ENCODE data around the gene ARMCX6.

Gene ARMCX6

DNA sequence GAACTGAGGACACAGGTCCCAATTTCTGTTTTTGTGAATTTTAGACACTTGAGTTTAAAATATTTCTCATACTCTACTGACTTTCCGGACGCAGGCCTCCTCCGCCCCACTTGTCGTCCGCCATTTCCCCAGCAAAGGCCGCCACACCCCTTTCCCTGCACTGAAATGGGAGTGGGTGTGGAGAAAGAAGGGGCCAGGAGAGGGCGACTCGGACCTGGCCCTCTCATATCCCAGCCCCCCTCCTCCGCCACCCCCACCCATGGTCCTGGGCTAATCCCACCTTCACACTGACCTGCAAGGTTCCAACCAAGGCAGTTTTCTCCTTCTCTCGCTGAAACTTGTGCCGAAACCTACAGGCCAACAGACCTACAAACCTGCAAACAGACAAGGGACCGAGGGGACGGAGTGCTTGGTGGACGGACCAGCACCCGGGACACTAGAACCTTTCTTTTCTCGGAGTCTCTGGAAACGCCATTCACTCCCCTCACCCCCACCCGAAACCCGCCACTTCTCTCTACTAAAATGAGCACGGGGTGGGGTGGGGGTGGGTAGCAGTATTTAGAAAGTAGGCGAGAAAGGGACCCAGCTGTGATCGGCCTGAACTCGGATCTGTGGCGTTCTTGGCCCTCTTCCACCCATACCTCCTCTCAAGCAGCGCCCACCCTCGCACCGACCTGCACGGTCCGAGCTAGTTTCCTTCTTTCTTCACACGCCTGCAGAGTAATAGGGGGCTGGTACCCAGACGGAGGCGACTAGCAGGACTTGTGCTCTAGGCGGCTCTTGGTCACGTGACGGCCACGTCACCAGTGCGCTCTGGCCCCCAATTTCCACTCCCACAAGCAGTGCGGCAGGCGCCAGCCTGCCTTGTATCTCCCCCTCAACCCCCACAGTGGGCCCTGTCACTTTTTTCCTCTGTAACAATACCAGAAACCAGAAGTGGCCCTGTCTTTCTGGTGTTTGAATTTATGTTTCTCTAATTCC is at the start of gene ARMCX6:
ARMCX6 (minus strand) TSS at position 790 of the 981 bp plus-strand sequence. CDS start 1,380 bp downstream, outside the sequence.
- Histone ChIP-seq H3K9ac (ENCODE audit: low read length) (peak within 1 kb of the TSS; percentile 79), H3K4me2 (ENCODE audit: low read length) (peak within 1 kb of the TSS; percentile 65), H3K27me3 (ENCODE audit: insufficient read depth, low read length) (no peaks in the 10 kb centered on the region), H3K79me2 (ENCODE audit: insufficient read depth, low read length) (no peaks in the 10 kb centered on the region), H3K9me2 (ENCODE audit: low read depth, low read length) (no peaks in the 10 kb centered on the region), H3K4me3 (ENCODE audit: low read depth, low read length, poor library complexity, severe bottlenecking) (peak within 1 kb of the TSS; percentile 73), H4K20me1 (ENCODE audit: insufficient read depth, low read length) (no peaks in the 10 kb centered on the region), H3K9me3 (ENCODE audit: low read length) (no peaks in the 10 kb centered on the region), H3F3A (ENCODE audit: insufficient read depth, low read length) (no peaks in the 10 kb centered on the region), H3K27ac (ENCODE audit: low read depth, low read length, poor library complexity, severe bottlenecking) (peak within 1 kb of the TSS; percentile 47), H2AFZ (ENCODE audit: low read length) (no peak within 1 kb of the TSS), H3K4me1 (ENCODE audit: insufficient read depth, low read length, severe bottlenecking) (peaks cover 15% of the 10 kb centered on the region), H3K36me3 (ENCODE audit: insufficient read depth, low read length) (peaks cover 6% of the 10 kb centered on the region)
- TF ChIP-seq, protein P1, sequence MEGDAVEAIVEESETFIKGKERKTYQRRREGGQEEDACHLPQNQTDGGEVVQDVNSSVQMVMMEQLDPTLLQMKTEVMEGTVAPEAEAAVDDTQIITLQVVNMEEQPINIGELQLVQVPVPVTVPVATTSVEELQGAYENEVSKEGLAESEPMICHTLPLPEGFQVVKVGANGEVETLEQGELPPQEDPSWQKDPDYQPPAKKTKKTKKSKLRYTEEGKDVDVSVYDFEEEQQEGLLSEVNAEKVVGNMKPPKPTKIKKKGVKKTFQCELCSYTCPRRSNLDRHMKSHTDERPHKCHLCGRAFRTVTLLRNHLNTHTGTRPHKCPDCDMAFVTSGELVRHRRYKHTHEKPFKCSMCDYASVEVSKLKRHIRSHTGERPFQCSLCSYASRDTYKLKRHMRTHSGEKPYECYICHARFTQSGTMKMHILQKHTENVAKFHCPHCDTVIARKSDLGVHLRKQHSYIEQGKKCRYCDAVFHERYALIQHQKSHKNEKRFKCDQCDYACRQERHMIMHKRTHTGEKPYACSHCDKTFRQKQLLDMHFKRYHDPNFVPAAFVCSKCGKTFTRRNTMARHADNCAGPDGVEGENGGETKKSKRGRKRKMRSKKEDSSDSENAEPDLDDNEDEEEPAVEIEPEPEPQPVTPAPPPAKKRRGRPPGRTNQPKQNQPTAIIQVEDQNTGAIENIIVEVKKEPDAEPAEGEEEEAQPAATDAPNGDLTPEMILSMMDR (IDR thresholded peaks at IDR 0.05; ENCODE audit: low read length): peak; percentile 31; the same call in 1 of the 2 replicates
- TF ChIP-seq EZH2 (IDR thresholded peaks at IDR 0.05; ENCODE audit: borderline replicate concordance, low read length): no peak

DNA sequence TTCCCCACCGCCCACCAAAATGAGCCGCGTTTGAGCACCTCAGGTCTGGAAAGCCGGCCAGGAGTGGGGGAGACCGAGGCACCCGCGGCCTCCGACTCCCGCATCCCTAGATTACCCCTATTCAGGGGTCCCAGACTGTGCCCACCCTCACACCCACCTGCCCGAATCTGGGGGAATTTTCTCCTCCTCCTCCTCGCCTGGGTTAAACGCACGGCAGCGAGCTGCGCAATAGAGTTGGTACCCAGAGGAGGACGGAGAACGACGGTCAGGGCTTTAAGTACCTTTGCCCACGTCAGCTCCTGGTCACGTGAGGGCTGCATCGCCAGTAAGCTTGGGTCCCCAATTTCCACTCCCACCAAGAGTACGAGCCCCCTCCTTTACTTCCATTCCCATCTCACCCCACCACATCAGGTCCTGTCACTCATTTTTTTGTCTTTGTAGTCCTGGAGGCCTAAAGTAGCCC is 41.8 kb upstream of the ARMCX6 start, which contains the start of gene ARMCX2:
ARMCX2 (minus strand) TSS at position 250 of the 463 bp plus-strand sequence. CDS start 2,262 bp downstream, outside the sequence.
- H2AFZ ChIP-seq (ENCODE audit: low read length): no peak within 1 kb of the TSS
- no peaks in the 10 kb centered on the region for H3K79me2 ChIP-seq (ENCODE audit: insufficient read depth, low read length)
- H3K4me2 ChIP-seq (ENCODE audit: low read length): peak within 1 kb of the TSS; percentile 68
- no peaks in the 10 kb centered on the region for H3K9me3 ChIP-seq (ENCODE audit: low read length)
- TF ChIP-seq, protein P1 (IDR thresholded peaks at IDR 0.05; ENCODE audit: low read length): no peak
- peak within 1 kb of the TSS; percentile 51 for H3K9ac ChIP-seq (ENCODE audit: low read length)
- no peaks in the 10 kb centered on the region for H4K20me1 ChIP-seq (ENCODE audit: insufficient read depth, low read length)
- peak within 1 kb of the TSS; percentile 60 for H3K4me3 ChIP-seq (ENCODE audit: low read depth, low read length, poor library complexity, severe bottlenecking)
- H3K36me3 ChIP-seq (ENCODE audit: insufficient read depth, low read length): no peaks in the 10 kb centered on the region
- no peaks in the 10 kb centered on the region for H3K27me3 ChIP-seq (ENCODE audit: insufficient read depth, low read length)
- H3K27ac ChIP-seq (ENCODE audit: low read depth, low read length, poor library complexity, severe bottlenecking): no peak within 1 kb of the TSS
- H3F3A ChIP-seq (ENCODE audit: insufficient read depth, low read length): no peaks in the 10 kb centered on the region
- H3K4me1 ChIP-seq (ENCODE audit: insufficient read depth, low read length, severe bottlenecking): peaks cover 14% of the 10 kb centered on the region
- no peaks in the 10 kb centered on the region for H3K9me2 ChIP-seq (ENCODE audit: low read depth, low read length)

DNA sequence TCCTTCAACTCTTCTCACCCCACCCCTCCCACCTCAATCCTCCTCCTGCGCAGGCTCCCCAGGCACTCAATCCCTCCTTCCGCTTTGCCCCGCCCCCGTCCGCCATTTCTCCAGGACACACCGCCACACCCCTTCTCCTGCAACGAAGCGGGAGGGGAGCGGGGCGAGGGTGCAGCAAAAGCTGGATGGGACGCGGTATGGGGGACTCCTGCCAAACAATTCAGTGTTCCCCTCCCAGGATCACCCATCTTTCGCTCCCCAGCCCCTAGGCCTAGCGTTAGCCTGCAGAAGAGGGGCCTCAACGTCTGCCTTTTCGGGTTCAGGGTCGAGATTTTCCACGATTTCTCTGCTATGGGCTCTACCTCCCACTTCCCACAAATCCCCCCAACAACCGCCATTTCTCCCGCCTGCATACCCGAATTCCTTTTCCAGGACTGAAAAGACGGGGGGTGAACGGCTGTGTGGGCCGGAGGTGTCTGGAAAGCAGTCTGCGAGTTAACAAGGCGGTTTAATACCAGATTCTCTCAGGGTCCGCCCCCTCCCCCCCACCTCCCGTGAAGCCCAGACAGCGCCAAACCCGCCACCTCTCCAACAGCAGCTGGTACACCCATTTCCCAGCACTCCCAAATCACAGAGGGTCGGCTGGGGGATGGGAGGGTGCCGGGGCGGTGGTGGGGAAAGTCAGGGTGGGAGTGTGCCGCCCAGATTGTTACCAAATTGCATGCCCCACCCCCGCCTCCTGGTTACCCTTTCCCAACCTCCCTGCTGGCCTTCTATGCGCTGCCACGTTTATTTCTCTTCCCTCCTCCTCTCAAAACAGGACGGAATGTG is 41.1 kb upstream of the ARMCX6 start:
- no peak overlapping the region for H3K27ac ChIP-seq (ENCODE audit: low read depth, low read length, poor library complexity, severe bottlenecking)
- no peaks in the 10 kb centered on the region for H3K9me2 ChIP-seq (ENCODE audit: low read depth, low read length)
- H3K4me3 ChIP-seq (ENCODE audit: low read depth, low read length, poor library complexity, severe bottlenecking): peak overlapping the region; percentile 60
- H3K4me2 ChIP-seq (ENCODE audit: low read length): peak overlapping the region; percentile 68
- no peaks in the 10 kb centered on the region for H3F3A ChIP-seq (ENCODE audit: insufficient read depth, low read length)
- H3K27me3 ChIP-seq (ENCODE audit: insufficient read depth, low read length): no peaks in the 10 kb centered on the region
- H3K9ac ChIP-seq (ENCODE audit: low read length): peak overlapping the region; percentile 51
- 0 out of 2 replicates have a peak overlapping the region, but pooled peaks have one; percentile 12 for H2AFZ ChIP-seq (ENCODE audit: low read length)
- no peaks in the 10 kb centered on the region for H3K9me3 ChIP-seq (ENCODE audit: low read length)
- no peaks in the 10 kb centered on the region for H4K20me1 ChIP-seq (ENCODE audit: insufficient read depth, low read length)
- no peaks in the 10 kb centered on the region for H3K79me2 ChIP-seq (ENCODE audit: insufficient read depth, low read length)
- no peaks in the 10 kb centered on the region for H3K36me3 ChIP-seq (ENCODE audit: insufficient read depth, low read length)
- H3K4me1 ChIP-seq (ENCODE audit: insufficient read depth, low read length, severe bottlenecking): peaks cover 14% of the 10 kb centered on the region
- TF ChIP-seq EZH2 (IDR thresholded peaks at IDR 0.05; ENCODE audit: borderline replicate concordance, low read length): no peak
- TF ChIP-seq, protein P1 (IDR thresholded peaks at IDR 0.05; ENCODE audit: low read length): no peak
